ENCODE results near the gene ZYX. TPM values are rescaled to one million over a fixed set of nuclear protein-coding genes. Genes with fewer than 3 reads are reported as not detected.

The ZYX gene
- total RNA-seq, 2 donors from 2014 or later, result 54.9 to 110 TPM

GRCh38 chr7:143352531-143353002 is 28.6 kb upstream of the ZYX start:
- intact Hi-C loops (cut with DNase I), result no loop called here

DNA sequence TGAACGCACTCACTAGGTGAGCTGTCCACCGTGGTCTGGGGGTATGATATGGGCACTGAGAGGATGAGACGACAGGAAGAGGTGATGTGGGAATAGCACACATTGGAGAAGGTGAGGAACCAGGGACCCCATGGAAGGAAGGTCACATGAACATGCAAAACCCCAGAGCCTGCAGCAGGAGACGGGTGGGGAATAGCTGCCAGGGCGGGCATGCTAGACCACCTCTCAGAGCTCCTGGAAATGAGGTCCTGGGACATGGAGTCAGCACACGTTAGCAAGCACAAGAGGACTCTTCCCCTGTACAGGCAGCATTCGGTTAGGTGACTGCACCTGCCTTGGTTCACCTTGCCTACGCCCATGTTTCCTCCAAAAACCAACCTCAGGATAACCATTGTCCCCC is 26.8 kb upstream of the ZYX start:
- Histone ChIP-seq H3K27ac (no peak overlapping the region), H3K4me3 (no peak overlapping the region), H3K27me3 (no peaks in the 10 kb centered on the region), H3K9ac (ENCODE audit: low read depth in 2 of 2, low read length in 2 of 2) (no peak overlapping the region), H3K4me1 (no peaks in the 10 kb centered on the region), H3K36me3 (no peaks in the 10 kb centered on the region), H3K9me3 (no peaks in the 10 kb centered on the region)
- intact Hi-C loops (cut with DNase I), result no loop called here
- DNase-seq, result no peak
- TF ChIP-seq, protein P1, sequence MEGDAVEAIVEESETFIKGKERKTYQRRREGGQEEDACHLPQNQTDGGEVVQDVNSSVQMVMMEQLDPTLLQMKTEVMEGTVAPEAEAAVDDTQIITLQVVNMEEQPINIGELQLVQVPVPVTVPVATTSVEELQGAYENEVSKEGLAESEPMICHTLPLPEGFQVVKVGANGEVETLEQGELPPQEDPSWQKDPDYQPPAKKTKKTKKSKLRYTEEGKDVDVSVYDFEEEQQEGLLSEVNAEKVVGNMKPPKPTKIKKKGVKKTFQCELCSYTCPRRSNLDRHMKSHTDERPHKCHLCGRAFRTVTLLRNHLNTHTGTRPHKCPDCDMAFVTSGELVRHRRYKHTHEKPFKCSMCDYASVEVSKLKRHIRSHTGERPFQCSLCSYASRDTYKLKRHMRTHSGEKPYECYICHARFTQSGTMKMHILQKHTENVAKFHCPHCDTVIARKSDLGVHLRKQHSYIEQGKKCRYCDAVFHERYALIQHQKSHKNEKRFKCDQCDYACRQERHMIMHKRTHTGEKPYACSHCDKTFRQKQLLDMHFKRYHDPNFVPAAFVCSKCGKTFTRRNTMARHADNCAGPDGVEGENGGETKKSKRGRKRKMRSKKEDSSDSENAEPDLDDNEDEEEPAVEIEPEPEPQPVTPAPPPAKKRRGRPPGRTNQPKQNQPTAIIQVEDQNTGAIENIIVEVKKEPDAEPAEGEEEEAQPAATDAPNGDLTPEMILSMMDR (IDR thresholded peaks at IDR 0.05), result no peak

More at GRCh38 chr7:143352531-143353002, 28.6 kb upstream of the ZYX start:
- Histone ChIP-seq H3K4me3 (no peak overlapping the region), H3K27ac (no peak overlapping the region), H3K4me1 (no peaks in the 10 kb centered on the region), H3K9me3 (no peaks in the 10 kb centered on the region), H3K27me3 (no peaks in the 10 kb centered on the region), H3K9ac (ENCODE audit: low read depth in 2 of 2, low read length in 2 of 2) (no peak overlapping the region), H3K36me3 (no peaks in the 10 kb centered on the region)
- DNase-seq, result no peak
- TF ChIP-seq, protein P1 (IDR thresholded peaks at IDR 0.05), result no peak

GRCh38 chr7:143354965-143355364 is 26.2 kb upstream of the ZYX start:
- Histone ChIP-seq H3K27ac (no peak overlapping the region), H3K4me3 (no peak overlapping the region), H3K27me3 (no peaks in the 10 kb centered on the region), H3K4me1 (no peaks in the 10 kb centered on the region), H3K9ac (ENCODE audit: low read depth in 2 of 2, low read length in 2 of 2) (no peak overlapping the region), H3K36me3 (no peaks in the 10 kb centered on the region), H3K9me3 (no peaks in the 10 kb centered on the region)
- intact Hi-C loops (cut with DNase I), result no loop called here
- TF ChIP-seq, protein P1 (IDR thresholded peaks at IDR 0.05), result no peak
- DNase-seq, result no peak

- H3K9me3 ChIP-seq, result no peaks in the 10 kb centered on the region
- TF ChIP-seq, protein P1 (IDR thresholded peaks at IDR 0.05), result no peak
- H3K9ac ChIP-seq (ENCODE audit: low read depth in 2 of 2, low read length in 2 of 2), result no peak overlapping the region
- intact Hi-C loops (cut with DNase I), result no loop called here
- no peaks in the 10 kb centered on the region for H3K4me1 ChIP-seq
- H3K27ac ChIP-seq, result no peak overlapping the region
- no peaks in the 10 kb centered on the region for H3K36me3 ChIP-seq
- H3K4me3 ChIP-seq, result no peak overlapping the region
- peaks cover 2% of the 10 kb centered on the region for H3K27me3 ChIP-seq
- no peak for DNase-seq
Observed at GRCh38 chr7:143355450-143356385, 25.4 kb upstream of the ZYX start.

- H3K27ac ChIP-seq, result no peak overlapping the region
- peaks cover 7% of the 10 kb centered on the region for H3K27me3 ChIP-seq
- TF ChIP-seq, protein P1 (IDR thresholded peaks at IDR 0.05), result no peak
- no peaks in the 10 kb centered on the region for H3K36me3 ChIP-seq
- H3K4me1 ChIP-seq, result no peaks in the 10 kb centered on the region
- intact Hi-C loops (cut with DNase I), result no loop called here
- H3K9ac ChIP-seq (ENCODE audit: low read depth in 2 of 2, low read length in 2 of 2), result no peak overlapping the region
- H3K4me3 ChIP-seq, result no peak overlapping the region
- DNase-seq, result no peak
- no peaks in the 10 kb centered on the region for H3K9me3 ChIP-seq
Observed at GRCh38 chr7:143356414-143357050, 24.6 kb upstream of the ZYX start.

All from colonic mucosa (tissue), 4 donors.